LNCAP (cell line): ENCODE measurements around the gene ATP2B2.
A peak's percentile ranks its signal among the peaks of the same experiment; 100 is the strongest.

Experiments
- CTCF ChIP-seq: fragments of 450-650 bp; IDR thresholded peaks from 2 replicates; pipeline ENCODE4 v1.5.1; 2017; ENCODE audit warnings: mild to moderate bottlenecking

Gene ATP2B2

GRCh38 chr3:10520072-10520471 is 14.7 kb upstream of the ATP2B2 start:
- TF ChIP-seq CTCF = no peak

DNA sequence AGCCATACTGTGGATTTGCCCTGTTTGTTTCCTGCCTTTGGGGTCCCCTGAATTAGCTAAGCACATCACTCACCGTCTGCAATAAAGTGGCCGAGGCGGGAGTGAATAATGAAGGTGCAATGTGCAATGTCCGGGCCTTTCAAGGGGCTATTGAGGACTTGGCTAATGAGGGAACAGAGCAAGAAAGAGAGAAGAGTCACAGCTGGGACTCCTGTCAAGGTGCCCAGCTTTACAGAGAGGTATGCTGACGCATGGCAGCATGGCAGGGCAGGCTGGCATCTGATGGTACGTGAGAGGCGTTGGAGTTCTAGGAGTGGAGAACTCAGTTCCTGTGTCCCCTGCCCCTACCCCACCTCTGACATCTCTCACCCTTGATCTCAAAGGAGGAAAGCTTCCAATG is 13.8 kb upstream of the ATP2B2 start:
- TF ChIP-seq CTCF = no peak

GRCh38 chr3:10518506-10519150 is 13.2 kb upstream of the ATP2B2 start:
- no peak for TF ChIP-seq CTCF

DNA sequence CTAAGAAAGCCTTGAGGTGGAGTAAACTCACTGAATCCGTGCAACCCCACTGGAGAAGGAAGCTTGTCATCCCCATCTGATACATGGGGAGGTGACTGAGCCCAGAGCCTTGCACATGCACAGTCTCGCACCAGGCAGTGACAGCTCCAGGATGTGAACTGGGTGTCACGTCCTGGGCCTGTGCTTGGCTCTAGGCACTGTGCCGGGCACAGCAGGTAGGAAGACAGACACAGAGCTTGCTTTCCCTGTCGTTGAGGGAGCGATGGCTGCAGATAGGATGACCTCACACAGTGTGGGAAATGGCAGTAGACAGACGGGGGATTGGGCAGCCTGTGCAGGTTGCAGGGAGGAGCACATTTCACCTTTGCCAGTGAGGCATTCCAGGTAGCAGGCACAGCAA is 12.2 kb upstream of the ATP2B2 start:
- no peak for TF ChIP-seq CTCF

- TF ChIP-seq CTCF = no peak
Observed at GRCh38 chr3:10516544-10517452, 11.4 kb upstream of the ATP2B2 start.

- peak; percentile 42; the same call in 1 of the 2 replicates for TF ChIP-seq CTCF
Observed at GRCh38 chr3:10515884-10516495, 10.6 kb upstream of the ATP2B2 start.

GRCh38 chr3:10515396-10515795 is 10.0 kb upstream of the ATP2B2 start:
- TF ChIP-seq CTCF = no peak
